HG03460 (cell line): ENCODE results near the gene GPR3.

Source experiments
- ATAC-seq: cut with Tn5 transposase; IDR thresholded peaks from one replicate; pipeline ENCODE4 v1.9.1; 2021; ENCODE audit not compliant: unreplicated experiment

The GPR3 gene

GRCh38 chr1:27358038-27358927, 34.1 kb upstream of the GPR3 start:
- ATAC-seq, result no peak

GRCh38 chr1:27358928-27359313, 33.5 kb upstream of the GPR3 start:
- ATAC-seq, result no peak

DNA sequence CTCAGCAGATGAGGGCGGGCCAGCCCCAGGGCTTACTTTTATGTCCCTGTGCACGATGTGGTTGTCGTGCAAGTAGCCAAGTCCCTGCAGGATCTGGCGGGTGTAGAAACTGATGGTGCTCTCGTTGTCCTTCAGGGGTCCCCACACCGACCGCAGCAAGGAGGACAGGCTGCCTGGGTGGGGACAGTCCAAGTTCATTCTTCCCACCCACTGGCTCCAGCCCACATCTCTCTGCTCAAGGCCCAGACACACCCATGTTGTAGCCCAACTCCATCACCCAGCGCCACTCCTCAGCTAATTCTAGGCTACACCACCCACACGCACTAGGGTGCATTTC, 32.6 kb upstream of the GPR3 start:
- no peak for ATAC-seq

DNA sequence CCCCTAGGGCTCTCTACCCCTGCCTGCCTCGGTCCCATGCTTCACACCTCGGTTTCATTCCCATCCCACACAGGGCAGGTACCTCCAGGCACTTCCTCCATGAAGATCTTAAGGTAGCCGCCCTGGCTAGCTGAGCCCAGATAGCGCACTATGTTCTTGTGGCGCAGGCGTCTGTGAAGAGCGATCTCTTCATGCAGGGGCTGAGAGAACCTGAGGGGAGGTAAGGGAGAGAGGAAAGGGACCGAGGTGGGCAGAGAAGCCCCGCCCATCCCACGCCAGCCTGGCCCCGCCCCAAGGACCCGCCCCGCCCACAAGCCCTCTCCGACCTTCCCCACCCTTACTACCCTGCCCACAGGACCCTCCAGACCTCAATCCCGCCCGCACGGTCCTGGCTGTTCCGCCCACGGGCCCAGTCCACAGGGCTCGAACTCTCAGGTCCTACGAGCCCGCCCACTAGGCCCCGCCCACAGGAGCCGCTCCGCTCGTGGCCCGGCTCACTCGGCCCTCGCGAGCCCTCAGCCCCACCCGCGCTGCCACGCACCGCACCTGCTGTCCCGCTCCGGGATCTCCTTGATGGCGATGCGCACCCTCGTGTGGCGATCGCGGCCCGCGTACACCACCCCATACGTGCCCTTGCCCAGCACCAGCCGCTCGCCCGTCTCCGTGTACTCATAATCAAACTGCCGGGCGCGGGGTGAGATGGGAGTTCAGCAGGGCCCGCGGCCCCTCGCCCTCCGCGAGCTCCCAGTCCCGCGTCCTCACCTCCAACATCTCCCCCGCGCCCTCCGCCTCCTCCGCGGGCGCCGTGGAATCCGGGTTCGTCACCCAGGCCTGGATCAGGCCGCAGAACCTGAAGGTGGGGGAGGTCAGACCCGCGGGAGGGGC, 32.0 kb upstream of the GPR3 start:
- no peak for ATAC-seq

DNA sequence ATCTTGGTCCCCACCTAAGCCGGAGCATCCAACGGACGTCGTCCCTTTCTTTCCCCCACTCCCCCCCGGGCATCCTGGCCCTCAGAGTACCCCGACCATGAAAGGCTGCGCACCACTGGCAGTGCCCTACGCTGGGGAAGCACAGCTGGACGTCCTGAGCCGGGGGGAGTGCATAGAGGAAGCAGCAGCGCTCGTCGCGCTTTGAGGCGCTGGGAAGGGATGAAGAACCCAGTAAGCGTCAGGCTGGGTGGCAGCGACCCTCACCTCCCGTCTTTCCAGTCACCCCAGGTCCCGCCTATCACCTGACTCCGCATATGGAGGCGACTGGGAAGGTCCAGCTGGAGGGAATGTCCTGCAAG, 31.4 kb upstream of the GPR3 start:
- no peak for ATAC-seq

DNA sequence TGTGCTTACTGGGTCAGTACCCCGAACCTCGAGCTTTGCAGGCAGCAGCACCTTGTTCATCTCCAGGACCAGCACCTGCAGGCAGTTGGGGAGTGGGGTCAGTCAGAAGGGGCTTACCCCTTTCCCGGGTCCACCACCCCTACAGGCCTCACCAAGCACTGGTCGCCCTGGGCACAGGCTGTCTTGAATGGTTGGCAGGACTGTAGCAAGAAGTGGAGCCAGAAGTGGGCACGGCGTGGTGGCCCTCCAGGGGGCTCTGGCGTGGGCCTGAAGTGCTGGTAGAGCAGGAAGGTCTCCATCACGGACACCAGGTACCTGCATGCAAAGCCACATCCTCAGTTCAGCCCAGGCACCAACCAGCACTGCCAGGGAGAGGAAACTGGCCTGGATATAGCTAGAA, 30.9 kb upstream of the GPR3 start:
- no peak for ATAC-seq

DNA sequence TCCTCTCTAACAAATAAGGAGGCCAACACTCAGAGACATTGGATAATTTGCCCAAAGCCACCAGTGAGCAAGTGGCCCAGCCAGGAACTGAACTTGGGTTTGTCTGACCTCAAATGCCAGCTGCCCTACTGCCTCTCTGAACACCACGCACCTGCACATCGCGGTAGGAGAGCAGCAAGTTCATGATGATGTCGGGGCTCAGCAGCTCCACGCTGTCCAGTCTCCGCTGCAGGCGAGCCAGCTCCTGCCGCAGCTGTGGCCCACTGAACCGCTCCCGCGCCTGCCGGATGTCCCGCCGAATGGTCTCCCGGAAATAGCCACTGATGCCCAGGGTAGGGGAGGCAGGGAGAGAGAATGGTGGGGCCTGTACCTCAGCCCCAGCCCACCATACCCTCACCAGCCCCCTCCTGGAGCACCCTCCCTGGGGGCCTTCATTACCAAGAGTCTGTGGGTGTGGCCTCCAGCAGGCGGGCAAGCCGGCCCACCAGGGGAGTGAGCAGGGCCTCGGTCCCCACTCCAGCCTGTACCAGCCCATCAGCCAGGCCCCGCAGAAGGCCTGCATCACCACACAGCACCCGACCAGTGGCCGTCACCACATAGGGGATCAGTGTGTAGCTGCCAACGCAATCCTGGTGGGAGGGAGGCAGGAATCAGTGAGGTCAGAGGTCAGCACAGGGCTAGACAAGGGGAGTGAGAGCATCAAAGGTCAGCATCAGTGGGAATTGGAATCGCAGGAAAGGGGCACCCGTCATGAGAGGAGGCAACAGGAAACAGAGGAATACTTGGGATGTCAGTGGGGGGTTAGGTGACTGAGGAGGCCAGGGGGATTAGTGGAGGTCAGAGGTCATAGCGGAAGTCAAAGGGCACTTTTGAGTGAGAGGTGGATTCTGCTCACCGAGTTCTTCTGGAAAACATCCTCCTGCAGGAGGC, 28.4 kb upstream of the GPR3 start:
- ATAC-seq, result no peak

- no peak for ATAC-seq
These were observed 27.6 kb upstream of the GPR3 start for GRCh38 chr1:27364696-27365371.

DNA sequence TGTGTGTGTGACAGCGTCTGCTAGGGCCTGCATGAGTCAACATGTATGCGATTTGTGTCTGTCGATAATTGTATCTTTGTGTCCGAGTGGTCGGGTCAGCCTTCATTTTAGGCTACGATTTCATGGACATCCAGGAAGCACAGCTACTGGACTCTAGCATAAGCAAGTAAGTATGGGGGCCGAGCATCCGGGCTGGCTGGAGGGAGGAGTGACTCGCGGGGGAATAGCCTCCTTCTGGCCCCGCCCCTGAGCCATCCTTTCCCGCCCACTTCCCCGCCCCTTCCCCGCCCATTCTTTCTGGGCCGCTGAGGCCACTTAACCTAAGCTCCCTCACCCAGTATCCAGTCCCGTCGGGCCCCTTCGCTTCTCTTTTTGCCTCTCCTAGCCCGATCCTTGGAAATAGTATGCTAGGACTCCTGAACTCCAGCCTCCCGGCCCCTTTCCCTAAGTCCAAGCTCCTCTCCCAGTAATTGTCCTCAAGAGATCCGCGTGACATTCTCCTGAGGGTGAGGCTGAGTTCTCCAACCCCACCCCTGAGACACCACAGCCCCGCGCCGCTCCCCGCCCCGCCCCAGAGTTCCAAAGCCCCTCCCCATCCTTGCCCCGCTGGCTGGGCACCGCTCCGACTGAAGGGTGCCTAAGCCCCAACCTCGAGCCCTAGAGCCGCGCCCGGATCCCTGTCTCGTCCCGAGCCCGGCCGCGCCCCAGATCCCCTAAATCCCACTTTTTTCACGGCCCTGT, 26.9 kb upstream of the GPR3 start:
- ATAC-seq, result no peak

- ATAC-seq, result no peak
These were observed 26.4 kb upstream of the GPR3 start for GRCh38 chr1:27366113-27366410.

DNA sequence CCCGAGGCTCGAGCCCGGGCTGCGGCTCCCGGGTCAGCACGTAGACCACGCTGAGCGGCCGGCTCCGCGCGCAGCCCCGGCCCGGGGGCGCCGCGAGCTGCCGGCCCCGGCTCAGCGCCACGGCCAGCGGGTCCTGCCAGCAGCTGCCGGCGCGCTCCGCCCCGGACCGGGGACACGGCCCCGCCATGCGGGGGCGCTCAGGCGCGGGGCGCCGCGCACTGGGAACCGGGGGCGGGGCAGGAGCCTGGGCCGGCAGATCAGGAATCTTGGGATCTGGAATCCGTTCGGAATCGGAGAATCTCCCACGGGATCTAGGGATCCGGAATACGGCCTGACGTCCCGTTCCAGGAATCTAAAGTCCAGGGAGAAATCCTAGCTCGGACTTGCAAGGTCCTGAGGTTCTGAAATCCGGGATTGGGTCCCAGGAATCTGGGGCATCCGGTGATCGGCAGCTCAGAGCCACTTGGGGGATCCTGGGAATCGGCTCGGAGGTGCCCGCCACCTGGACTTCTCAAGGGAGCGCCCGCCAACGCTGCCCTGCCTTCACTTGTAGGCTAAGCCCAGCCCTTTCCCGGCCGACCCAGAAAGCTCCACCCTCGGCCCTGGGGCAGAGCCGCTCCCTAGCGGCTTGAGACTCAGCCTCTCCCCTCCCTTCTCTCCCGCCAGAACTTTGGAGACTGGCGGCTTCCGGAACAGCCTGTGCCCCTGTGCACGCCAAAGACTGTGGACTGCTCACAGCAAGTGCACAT, 25.8 kb upstream of the GPR3 start, which contains the start of gene MAP3K6:
TSS of gene MAP3K6 (minus strand) at position 551 of the 749 bp plus-strand sequence. CDS start at position 187, 364 bp downstream.
- ATAC-seq, result no peak

- ATAC-seq, result no peak
These were observed 25.2 kb upstream of the GPR3 start for GRCh38 chr1:27367160-27367650.

DNA sequence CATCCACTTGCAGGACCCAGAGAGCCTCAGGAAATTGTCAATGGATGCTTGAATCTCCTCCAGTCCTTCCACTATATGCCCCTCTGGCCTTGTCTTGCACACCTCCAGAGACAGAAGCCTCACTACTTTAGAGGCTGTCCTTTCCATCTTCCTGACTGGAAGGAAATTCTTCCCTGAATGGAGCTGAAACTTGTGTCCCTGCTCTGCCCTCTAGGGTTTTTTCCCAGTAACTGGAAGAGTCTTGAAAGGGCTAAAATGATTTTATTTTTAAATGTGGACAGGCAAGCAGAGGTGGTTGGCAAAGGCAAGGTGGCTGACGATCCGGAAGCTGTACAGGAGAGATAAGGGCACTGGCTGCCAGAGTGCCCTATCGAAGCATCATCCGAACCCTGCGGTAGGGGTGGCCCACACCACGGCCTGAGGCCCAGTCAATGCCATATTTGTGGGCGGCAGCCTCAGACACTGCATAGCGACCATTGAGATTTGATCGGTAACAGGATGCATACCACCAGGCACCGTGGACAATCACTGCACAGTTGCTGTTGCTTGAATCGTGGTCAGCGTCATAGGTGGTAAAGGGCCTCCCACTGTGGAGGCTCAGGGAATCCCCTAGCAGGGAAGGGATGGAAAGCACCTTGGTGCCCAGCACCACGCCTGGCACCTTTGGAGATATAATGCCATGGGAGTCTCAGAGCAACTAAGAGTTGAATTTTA, 23.4 kb upstream of the GPR3 start:
- no peak for ATAC-seq

- ATAC-seq, result no peak
These were observed 20.2 kb upstream of the GPR3 start for GRCh38 chr1:27372022-27372807.

- no peak for ATAC-seq
These were observed 19.4 kb upstream of the GPR3 start for GRCh38 chr1:27372808-27373690.

- ATAC-seq, result no peak
These were observed 17.9 kb upstream of the GPR3 start, which contains the start of gene FCN3 for GRCh38 chr1:27374362-27375086. FCN3 (minus strand) TSS chr1:27374824; CDS start chr1:27374818, 6 bp downstream.
